Measurements from ENCODE around the gene ITGAV.

DNA sequence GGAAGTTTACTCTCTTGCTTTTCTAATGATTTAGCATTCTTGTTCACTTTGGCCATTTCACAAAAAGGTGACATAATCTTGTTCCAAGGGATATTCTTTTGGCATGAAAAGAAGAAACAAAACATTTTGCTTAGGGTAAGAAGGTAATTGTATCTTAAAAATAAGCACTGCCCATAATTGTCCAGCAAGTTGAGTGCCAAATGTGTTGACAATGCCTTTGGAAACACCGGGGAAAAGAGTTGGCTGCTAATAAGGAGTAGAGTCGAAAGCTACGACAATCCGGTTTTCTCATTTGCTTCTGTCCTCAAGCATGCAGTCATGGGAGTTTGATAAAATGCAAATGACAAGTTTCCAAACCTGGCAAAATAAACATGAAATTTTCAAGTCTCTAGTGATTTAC is 27.3 kb downstream of the ITGAV start:
- no peak for TF ChIP-seq POLR2A (IDR thresholded peaks at IDR 0.05)
- TF ChIP-seq, protein P1, sequence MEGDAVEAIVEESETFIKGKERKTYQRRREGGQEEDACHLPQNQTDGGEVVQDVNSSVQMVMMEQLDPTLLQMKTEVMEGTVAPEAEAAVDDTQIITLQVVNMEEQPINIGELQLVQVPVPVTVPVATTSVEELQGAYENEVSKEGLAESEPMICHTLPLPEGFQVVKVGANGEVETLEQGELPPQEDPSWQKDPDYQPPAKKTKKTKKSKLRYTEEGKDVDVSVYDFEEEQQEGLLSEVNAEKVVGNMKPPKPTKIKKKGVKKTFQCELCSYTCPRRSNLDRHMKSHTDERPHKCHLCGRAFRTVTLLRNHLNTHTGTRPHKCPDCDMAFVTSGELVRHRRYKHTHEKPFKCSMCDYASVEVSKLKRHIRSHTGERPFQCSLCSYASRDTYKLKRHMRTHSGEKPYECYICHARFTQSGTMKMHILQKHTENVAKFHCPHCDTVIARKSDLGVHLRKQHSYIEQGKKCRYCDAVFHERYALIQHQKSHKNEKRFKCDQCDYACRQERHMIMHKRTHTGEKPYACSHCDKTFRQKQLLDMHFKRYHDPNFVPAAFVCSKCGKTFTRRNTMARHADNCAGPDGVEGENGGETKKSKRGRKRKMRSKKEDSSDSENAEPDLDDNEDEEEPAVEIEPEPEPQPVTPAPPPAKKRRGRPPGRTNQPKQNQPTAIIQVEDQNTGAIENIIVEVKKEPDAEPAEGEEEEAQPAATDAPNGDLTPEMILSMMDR (IDR thresholded peaks at IDR 0.05): no peak

Data from lower leg skin (tissue), 3 donors.